HG03103 (cell line): ENCODE data around the gene IP6K2.

Experiments
- ATAC-seq: cut with Tn5 transposase; IDR thresholded peaks from one replicate; pipeline ENCODE4 v1.9.1; 2021; ENCODE audit warnings: low read depth; ENCODE audit not compliant: unreplicated experiment

The IP6K2 gene

GRCh38 chr3:48692551-48692950 lies 24.5 kb downstream of the IP6K2 start:
- no peak for ATAC-seq

- ATAC-seq, result no peak
Observed at GRCh38 chr3:48690846-48691458, 26.1 kb downstream of the IP6K2 start.

- no peak for ATAC-seq
Observed at GRCh38 chr3:48689384-48689783, 27.6 kb downstream of the IP6K2 start.

- no peak for ATAC-seq
Observed at GRCh38 chr3:48688737-48689075, 28.3 kb downstream of the IP6K2 start.

- no peak for ATAC-seq
Observed at GRCh38 chr3:48688032-48688736, 28.8 kb downstream of the IP6K2 start.

GRCh38 chr3:48687220-48687678 lies 29.8 kb downstream of the IP6K2 start:
- no peak for ATAC-seq

- no peak for ATAC-seq
Observed at GRCh38 chr3:48686538-48687219, 30.3 kb downstream of the IP6K2 start.

GRCh38 chr3:48685603-48686511 lies 31.2 kb downstream of the IP6K2 start, which contains the start of gene NCKIPSD:
TSS of gene NCKIPSD (minus strand) at chr3:48685915. CDS start at chr3:48685807, 108 bp downstream.
- ATAC-seq, result peak; percentile 70

GRCh38 chr3:48685293-48685602 lies 31.8 kb downstream of the IP6K2 start:
- no peak for ATAC-seq

- no peak for ATAC-seq
Observed at GRCh38 chr3:48684480-48685143, 32.4 kb downstream of the IP6K2 start.

GRCh38 chr3:48684054-48684349 lies 33.0 kb downstream of the IP6K2 start:
- ATAC-seq, result no peak

- no peak for ATAC-seq
Observed at GRCh38 chr3:48682786-48683185, 34.2 kb downstream of the IP6K2 start.

- ATAC-seq, result no peak
Observed at GRCh38 chr3:48681974-48682610, 34.9 kb downstream of the IP6K2 start.

- ATAC-seq, result no peak
Observed at GRCh38 chr3:48681541-48681880, 35.5 kb downstream of the IP6K2 start.

- no peak for ATAC-seq
Observed at GRCh38 chr3:48680811-48681540, 36.0 kb downstream of the IP6K2 start.

GRCh38 chr3:48679411-48680391 lies 37.3 kb downstream of the IP6K2 start:
- ATAC-seq, result no peak

GRCh38 chr3:48678566-48679380 lies 38.2 kb downstream of the IP6K2 start:
- ATAC-seq, result no peak

- ATAC-seq, result no peak
Observed at GRCh38 chr3:48678056-48678455, 39.0 kb downstream of the IP6K2 start.
